ENCODE results near the gene EBF3.

The EBF3 gene

GRCh38 chr10:129881641-129882040 is 82.4 kb downstream of the EBF3 start:
- Histone ChIP-seq H3K27me3 (ENCODE audit: insufficient read depth, low read depth) (no peaks in the 10 kb centered on the region), H2AFZ (ENCODE audit: low read depth) (no peak overlapping the region), H3K9ac (no peak overlapping the region), H3K36me3 (ENCODE audit: insufficient read depth) (no peaks in the 10 kb centered on the region), H4K20me1 (ENCODE audit: insufficient read depth) (no peaks in the 10 kb centered on the region), H3K79me2 (ENCODE audit: insufficient read depth, low read depth) (no peaks in the 10 kb centered on the region), H3K4me2 (no peak overlapping the region), H3K4me3 (IDR thresholded peaks at IDR 0.05; ENCODE audit: insufficient read depth, low read depth, low read length) (no peak overlapping the region), H3K4me1 (ENCODE audit: low read depth, poor library complexity, severe bottlenecking) (no peaks in the 10 kb centered on the region), H3K27ac (no peak overlapping the region)
- no peak for TF ChIP-seq CTCF (conservative IDR thresholded peaks at IDR 0.05; ENCODE audit: low read depth, low read length)

GRCh38 chr10:129880191-129880870 is 83.7 kb downstream of the EBF3 start:
- no peak for TF ChIP-seq CTCF (conservative IDR thresholded peaks at IDR 0.05; ENCODE audit: low read depth, low read length)
- H3K4me3 ChIP-seq (IDR thresholded peaks at IDR 0.05; ENCODE audit: insufficient read depth, low read depth, low read length), result no peak overlapping the region
- no peak overlapping the region for H3K27ac ChIP-seq
- no peaks in the 10 kb centered on the region for H3K27me3 ChIP-seq (ENCODE audit: insufficient read depth, low read depth)
- H3K4me1 ChIP-seq (ENCODE audit: low read depth, poor library complexity, severe bottlenecking), result no peaks in the 10 kb centered on the region
- no peak overlapping the region for H2AFZ ChIP-seq (ENCODE audit: low read depth)
- no peak overlapping the region for H3K4me2 ChIP-seq
- no peak overlapping the region for H3K9ac ChIP-seq
- no peaks in the 10 kb centered on the region for H3K36me3 ChIP-seq (ENCODE audit: insufficient read depth)
- H3K79me2 ChIP-seq (ENCODE audit: insufficient read depth, low read depth), result no peaks in the 10 kb centered on the region
- H4K20me1 ChIP-seq (ENCODE audit: insufficient read depth), result no peaks in the 10 kb centered on the region

- Histone ChIP-seq H3K4me3 (IDR thresholded peaks at IDR 0.05; ENCODE audit: insufficient read depth, low read depth, low read length) (no peak overlapping the region), H3K4me2 (no peak overlapping the region), H3K9ac (no peak overlapping the region), H3K27ac (no peak overlapping the region), H3K4me1 (ENCODE audit: low read depth, poor library complexity, severe bottlenecking) (no peaks in the 10 kb centered on the region), H4K20me1 (ENCODE audit: insufficient read depth) (no peaks in the 10 kb centered on the region), H3K36me3 (ENCODE audit: insufficient read depth) (no peaks in the 10 kb centered on the region), H2AFZ (ENCODE audit: low read depth) (no peak overlapping the region), H3K79me2 (ENCODE audit: insufficient read depth, low read depth) (no peaks in the 10 kb centered on the region), H3K27me3 (ENCODE audit: insufficient read depth, low read depth) (no peaks in the 10 kb centered on the region)
- no peak for TF ChIP-seq CTCF (conservative IDR thresholded peaks at IDR 0.05; ENCODE audit: low read depth, low read length)
Observed at GRCh38 chr10:129879655-129880054, 84.4 kb downstream of the EBF3 start.

GRCh38 chr10:129878835-129879234 is 85.2 kb downstream of the EBF3 start:
- Histone ChIP-seq H3K4me1 (ENCODE audit: low read depth, poor library complexity, severe bottlenecking) (no peaks in the 10 kb centered on the region), H3K27ac (no peak overlapping the region), H3K36me3 (ENCODE audit: insufficient read depth) (no peaks in the 10 kb centered on the region), H3K9ac (no peak overlapping the region), H3K79me2 (ENCODE audit: insufficient read depth, low read depth) (no peaks in the 10 kb centered on the region), H3K4me3 (IDR thresholded peaks at IDR 0.05; ENCODE audit: insufficient read depth, low read depth, low read length) (no peak overlapping the region), H3K4me2 (no peak overlapping the region), H2AFZ (ENCODE audit: low read depth) (no peak overlapping the region), H4K20me1 (ENCODE audit: insufficient read depth) (no peaks in the 10 kb centered on the region), H3K27me3 (ENCODE audit: insufficient read depth, low read depth) (no peaks in the 10 kb centered on the region)
- no peak for TF ChIP-seq CTCF (conservative IDR thresholded peaks at IDR 0.05; ENCODE audit: low read depth, low read length)

All from KMS-11 (cell line).